HG02588 (cell line): ENCODE data around the gene SLX4.

Experiments used
- ATAC-seq: cut with Tn5 transposase; IDR thresholded peaks from one replicate; pipeline ENCODE4 v1.9.1; 2021; ENCODE audit warnings: mild to moderate bottlenecking, moderate library complexity; ENCODE audit not compliant: unreplicated experiment

The SLX4 gene

DNA sequence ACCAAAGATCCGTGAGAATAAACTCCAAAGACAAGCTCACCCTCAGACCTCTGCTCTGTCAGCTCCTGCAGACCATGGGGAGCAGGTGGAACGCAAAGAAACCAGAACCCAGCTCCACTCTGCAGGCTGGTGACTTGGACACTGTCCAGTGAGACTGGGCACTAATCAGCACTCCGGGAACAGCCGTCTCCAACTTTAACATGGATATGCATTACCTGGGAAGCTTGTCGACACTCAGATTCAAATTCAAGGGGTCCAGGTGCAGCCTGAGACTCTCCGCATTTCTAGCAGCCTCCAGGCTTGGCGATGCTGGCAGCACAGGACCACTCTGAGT lies 9.1 kb downstream of the SLX4 start:
- ATAC-seq: no peak

DNA sequence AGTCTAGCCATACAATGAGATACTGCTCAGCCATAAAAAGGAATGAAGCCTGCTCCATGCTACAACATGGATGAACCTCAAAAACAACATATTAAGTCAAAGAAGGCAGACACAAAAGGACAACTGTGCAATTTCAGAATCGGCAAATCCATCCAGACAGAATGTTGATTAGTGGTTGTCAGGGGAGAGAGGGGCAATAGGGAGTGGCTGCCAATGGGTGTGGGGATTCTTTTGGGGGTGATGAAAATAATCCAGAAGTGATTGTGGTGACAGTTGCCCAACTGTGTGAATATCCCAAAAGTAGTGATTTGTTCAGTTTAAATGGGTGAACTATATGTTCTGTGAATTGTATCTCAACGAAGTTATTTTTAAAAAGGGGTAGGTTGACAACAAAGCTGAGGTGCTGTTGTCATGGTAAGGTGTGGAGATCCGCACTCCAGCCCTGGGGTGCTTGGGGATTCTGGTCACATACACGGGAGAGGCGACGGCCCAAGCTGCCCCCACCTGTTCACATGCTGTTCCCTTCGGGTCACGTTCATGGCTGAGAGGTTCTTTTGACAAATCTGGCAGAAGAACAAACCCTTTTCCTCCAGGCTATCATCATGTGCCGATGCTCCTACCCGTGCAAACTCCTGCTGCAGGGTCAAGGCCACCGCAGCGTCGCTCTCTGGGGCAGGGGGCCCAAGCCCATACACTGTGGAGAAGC lies 9.6 kb downstream of the SLX4 start:
- ATAC-seq: no peak

DNA sequence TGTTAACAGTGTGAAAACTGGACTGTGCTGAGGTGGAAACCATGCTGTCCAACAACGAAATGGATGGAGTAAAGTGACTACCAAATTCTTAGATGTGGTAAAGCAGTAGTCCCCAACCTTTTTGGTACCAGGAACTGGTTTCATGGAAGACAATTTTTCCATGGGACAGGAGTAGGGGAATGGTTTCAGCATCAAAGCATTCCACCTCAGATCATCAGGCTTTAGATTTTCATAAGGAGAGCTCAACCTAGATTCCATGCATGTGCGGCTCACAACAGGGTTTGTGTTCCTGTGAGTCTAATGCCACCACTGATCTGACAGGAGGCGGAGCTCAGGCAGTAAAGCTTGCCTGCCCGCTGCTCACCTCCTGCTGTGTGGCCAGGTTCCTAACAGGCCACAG lies 11.5 kb downstream of the SLX4 start:
- ATAC-seq: no peak

DNA sequence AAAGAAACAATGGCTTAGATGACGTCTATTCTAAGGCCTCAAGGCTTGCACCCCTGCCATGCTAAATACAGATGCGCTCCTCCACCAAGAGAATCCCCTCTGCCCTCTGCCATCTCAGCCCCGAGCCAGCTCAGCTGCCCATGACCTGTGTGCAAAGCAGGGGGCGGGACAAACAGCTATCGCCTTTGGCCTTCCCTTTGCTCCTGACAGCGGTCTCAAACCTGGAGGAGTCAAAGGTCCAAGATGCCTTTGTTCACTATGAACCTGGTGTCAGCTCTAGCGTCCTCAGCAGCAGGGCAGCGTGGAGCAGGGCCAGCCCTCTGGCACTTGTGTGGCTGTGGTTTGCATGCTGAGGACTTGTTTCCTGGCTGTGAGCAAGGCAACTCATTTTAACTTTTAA lies 12.3 kb downstream of the SLX4 start:
- ATAC-seq: no peak

DNA sequence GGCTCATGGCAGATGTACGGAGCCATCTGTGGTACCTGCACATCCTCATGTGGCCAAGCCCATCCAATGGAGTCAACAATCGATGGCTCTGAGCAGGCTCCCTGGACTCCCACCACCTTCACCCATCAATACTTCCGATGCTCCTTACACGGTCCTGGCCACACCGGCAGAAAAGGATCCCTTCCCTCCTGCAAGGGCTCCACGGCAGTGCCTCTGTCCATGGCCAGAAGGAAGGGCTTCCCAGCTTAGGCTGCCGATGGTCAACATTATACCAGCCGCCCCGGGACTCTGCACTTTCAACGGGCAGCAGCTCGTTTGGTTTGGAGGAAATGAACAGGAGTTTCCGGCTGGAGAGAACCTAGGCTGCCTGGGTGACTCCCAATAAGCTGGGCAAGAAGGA lies 13.2 kb downstream of the SLX4 start:
- no peak for ATAC-seq

DNA sequence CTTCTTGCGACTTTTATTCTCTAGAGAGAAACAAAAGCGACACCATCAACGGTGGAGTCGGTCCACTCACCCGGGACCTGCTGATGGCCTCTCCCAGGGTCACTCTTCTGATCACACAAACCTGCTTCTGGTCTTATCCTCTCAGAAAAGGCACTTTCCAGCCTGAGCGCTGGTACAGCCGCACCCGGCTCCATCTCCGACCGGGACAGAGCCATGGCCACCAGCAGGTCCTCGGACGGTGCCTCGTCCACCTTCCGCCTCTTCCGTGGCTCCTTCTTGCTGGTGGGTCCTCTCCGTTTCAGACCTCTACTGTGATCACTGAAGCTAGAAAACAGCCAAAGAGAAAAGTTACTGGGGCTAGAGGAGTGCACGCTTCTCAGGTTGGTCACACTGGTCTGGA lies 13.7 kb downstream of the SLX4 start:
- ATAC-seq: no peak

DNA sequence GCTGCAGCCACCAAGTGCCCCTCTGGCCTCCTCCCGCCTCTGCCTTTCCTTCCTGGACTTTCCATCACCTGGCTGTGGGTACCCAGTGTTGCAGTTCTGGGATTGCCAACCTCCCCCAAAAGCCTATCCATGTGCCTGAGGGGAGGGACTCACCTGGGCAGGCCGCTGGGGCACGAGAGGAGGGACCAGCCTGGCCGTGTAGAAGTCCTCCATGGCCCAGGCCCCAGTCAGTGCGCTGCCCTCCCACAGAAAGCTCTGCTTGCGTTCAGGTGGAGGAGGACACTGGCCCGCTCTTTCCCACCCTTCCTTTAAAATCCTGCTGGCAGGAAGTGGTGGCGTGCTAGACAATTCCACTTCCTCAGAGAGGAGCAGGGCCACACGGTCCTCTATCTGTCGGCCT lies 14.2 kb downstream of the SLX4 start:
- no peak for ATAC-seq

DNA sequence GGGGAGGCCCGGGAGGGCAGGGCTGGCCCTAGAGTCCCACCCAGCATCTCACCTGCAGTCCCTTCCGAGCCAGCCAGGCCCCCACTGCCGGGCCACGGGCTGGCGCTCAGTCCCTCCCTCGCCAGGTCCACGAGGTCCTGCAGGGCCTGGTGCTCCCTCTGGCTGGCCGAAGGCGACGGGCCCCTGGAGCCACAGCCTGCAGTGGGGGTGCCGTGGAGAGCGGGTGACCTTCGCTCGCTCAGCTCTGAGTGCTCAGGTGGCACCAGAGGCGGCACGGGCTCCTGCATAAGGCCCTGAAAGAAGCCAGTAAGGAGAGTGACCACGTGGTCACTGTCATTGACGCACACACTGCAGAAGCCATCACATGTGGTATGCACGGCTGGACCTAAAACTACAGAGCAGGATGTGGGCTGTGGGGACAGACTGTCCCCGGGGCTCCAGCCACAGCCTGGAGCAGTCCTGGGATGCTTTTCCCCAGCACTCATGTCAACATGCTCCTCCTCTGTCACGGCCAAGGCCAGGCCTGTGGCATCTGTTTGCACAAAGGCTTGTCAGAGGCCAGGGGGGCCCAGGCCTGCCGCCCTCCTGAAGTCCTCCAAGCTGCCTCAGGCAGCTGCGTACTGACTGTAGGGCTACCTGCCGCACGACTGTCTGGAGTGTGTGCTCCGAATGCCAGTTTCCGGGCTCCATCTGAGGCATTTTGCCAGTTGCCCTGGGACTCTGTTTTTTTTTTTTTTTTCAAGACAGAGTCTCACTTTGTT lies 15.1 kb downstream of the SLX4 start:
- no peak for ATAC-seq

DNA sequence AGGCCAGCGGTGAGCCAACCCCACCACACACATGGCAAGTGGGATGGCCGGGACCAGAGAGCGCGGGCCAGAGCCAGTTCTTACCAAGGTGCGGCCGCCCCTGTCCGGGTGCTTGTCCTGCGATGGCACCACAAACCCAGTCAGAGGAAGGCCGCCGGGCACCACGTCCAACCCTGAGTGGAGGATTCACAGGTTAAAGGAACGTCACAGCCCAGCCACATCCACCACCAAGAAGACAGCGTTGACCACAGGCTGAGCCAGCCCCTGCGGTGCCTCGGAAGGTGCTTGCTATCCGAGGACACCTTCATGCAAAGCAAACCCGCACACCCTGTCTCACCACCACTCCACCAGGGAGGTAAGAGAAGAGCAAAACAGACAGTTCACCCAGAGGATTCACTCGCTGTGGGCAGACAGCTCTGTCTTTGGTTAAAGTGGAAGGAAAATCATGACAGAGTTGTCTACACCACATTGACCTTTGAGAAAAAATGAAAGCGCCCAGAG lies 15.8 kb downstream of the SLX4 start:
- ATAC-seq: no peak

DNA sequence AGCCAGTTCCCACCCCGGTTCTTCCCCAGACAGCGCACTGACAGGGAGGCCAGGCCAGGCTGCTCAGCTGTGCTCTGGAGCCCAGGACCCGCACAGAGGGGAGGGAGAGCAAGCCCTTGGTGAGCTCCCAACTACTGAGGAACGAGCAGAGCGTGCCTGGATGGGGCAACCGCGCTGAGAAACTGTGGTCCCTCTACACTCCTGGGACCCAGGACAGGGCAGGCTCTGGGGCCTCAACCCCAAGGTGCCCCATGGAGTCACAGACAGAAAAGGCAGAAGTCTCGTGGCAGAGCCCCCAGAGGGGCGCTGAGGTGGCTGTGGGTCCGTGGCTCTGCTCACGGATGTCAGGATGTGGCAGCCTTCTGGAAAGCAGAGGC lies 16.3 kb downstream of the SLX4 start:
- ATAC-seq: no peak

DNA sequence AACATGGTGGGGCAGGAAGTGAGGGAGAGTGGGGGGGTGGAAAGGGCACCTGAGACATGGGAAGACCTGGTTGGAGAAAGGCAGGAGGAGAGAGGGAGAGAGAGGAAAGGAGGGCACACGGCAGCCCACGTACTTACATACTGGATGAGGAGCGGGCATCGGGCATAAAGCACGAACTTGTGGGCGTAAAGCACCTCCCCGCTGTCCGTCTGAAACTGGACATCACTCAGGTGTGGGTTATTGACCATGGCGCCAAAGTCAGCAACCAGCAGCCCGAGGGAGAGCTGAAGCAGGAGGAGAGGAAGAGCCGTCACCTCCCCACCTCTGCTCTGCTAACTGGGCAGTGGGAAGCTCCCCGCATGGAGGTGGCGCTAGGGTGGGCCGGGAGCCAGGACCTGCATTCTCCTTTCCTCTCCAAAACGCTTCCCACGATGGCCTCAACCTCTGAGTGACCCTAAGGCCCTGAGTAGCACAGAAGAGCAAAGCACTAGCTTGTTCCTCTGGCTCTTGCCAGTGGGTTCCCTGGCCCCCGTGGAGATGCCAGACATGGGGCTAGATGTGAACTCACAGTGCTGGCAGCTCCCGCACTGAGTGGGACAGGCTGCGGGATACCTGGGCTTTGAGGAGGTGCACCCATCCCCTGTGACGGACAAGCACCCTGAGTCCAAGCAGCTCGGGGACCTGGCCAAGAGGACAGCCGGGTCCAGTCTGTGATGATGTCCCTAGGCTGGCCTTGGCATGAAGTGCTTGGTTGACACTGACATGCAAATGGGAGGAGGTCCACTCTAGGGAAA lies 16.9 kb downstream of the SLX4 start:
- no peak for ATAC-seq

DNA sequence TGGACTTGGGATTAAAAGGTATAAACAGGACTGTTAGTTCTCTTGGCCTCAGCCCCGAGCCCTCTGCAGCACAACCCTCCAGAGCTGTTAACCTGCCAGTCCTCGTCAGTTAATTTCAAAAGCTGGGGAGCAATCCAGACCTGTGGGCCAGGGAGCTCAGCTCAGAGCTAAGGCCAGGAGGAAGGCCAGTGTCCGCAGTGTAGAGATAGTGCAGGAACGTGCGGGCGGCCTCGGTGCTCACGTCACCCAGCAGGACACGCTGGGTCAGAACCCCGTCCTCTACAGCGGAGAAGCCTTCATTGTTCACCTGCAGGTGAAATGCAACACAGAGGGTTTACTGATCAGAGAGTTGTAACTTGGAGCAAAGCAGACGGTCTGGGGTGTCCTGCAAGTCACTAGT lies 18.8 kb downstream of the SLX4 start:
- ATAC-seq: no peak

DNA sequence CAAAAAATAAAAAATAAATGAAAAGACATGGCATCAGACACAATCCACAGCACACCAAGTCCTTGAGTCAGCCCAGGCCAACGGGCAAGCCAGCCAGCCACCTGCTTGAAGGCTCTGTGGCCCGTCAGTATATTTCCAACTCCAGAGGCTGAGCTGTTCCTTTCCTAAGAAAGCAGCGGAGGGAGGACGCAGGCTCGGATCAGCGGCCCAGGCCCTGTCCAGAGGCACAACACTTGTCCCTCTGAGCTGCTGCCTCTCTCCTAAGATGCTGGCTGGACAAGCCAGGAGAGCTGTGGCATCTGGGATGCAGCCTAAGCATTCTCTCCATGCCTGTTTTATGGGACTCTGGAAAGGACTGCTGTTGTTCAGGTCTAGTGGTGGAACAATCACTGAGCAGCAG lies 19.4 kb downstream of the SLX4 start:
- ATAC-seq: no peak

DNA sequence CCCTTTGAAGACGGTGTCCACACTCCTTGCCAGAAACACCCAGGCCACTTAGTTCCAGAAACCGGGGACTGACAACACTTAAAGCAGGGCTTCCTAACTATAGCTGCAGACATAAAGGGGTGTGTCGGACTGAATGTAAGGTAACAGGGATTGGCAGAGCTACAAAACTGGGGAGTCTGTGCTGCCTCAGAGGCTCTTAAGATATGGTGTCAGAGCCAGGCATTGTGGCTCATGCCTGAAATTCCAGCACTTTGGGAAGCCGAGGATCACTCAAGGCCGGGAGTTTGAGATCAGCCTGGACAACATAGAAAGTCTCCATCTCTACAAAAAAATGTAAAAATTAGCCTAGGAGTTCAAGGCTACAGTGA lies 20.0 kb downstream of the SLX4 start:
- no peak for ATAC-seq

DNA sequence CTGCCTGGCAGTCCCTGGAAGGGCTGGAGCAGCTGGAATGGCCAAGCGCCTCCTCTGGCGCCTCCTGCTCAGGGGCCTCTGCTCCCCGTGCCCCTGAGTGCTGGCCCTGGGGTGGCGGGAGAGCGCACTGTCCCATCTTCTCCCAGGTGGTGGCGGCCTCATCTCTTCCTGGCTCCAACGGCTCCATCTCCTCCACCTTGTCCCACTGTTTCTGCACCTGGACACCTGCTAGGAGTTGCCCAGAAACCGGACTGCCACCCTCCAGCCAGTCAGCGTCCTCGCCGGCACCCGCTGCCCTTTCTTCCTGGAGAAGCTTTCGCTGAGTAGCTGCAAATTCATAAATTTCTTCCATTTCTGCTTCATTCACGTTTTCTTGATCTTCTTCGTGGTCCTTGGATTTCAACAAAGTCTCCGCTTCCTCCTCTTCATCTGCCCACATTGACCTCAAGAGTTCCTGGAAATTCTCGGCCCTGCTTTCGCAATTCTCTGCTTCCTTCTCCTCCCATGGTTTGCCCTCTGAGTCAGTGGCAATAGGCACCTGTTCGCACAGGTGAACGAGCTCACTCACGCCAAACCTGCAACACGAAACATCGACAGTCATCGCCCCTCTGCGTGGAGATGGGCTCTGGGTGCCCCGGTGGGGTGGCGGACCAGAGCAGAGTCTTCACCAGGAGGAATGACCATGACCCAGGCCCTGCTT lies 20.5 kb downstream of the SLX4 start:
- ATAC-seq: no peak

DNA sequence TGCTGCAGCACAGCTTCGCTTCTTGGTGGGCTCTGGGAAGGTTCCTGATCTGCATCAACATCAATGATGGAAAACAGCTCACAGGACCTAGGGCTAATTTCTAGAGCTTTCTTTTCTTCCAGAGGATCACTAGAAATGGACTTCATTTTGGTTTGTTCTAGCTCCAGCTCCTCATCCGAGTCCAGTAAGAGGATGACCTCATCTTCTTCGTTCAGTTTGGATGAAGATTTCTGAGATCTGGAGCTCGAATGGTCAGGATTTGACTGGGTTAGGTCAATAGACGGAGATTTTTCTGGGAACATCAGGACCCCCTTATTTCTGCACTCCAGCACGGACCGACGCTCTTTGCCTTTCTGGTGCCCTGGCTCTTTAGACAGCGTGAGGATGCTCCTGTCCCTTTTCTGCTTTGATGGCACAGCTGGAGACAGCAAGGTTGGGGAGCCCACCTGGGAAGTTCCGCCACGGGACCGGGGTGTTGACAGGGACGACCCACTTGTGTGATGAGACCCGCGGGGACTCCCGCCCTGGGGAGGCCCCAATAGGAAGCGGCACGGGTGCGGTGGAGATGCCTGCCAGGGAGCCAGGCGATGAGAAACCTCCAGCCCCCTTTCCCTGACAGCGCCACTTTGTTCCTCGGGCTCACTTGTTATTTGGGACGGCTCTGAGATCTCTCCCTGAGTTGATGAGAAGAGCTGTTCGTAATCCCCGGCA lies 21.3 kb downstream of the SLX4 start:
- no peak for ATAC-seq

DNA sequence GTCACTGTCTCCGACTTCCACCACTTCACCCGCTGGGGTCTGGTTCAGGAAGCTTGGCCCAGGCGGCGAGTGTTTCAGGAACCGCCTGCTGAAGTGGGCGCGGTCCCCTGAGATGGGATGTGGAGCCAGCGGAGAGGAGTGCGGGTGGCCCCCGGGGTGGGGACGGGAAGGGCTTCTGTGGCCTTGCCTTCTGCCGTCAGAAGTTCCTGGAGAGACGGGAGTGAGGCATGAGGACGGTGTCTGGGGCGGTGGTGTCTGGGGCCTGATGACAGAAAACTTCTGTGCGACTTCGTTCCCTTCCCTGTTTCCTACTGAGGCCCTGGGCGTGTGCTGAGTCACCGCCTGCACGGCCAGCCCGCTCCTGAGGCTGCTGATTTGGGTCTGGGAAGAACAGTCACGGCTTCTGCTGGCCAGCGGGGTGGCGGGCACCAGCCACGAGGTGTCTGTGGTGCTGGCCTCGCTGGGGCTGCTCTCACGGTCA lies 21.9 kb downstream of the SLX4 start:
- no peak for ATAC-seq

DNA sequence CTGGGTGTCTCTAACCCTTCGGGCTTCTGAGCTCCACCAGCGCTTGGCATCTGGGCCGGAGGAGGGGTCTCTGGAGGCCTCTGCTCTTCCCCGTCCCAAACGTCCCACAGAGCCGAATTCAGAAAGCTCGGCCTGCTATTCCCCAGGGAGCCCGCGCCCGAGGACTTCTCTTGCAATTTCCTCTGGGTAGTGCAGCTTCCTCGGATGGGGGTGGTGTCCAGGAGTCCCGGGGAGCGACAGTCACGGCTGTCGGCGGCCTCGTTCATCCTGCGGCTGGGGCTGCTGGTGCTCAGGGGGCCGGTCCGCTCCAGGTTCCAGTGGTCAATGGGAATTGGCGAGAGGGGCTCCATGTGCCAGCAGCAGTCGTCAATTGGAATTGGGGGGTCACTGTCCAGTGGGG lies 22.4 kb downstream of the SLX4 start:
- ATAC-seq: no peak

DNA sequence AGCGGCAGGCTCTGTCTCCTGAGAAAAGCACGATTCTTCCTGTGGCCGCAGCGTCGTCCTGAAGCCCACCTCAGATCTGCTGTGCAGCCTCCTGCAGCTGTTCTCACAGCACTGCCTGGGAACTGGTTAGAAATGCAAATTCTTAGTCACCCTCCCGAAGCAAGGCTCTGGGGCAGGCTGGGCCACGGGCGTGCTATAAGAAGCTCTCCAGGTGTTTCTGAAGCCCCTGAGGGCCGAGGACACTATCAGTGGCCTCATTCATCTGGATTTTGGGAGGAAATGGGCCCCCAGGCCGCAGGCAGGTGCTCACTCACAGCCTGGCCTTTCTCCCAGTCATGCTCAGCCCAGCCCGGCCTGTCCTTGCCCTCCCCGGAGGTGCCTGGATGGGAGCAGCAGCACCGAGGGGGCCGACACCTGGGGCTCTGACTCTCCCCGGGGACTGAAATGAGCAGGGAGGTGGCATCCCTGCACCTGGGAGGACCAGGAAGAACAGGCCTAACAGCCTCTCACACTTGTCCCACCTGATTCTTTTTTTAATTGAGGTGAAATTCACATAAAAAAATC lies 23.8 kb downstream of the SLX4 start:
- ATAC-seq: no peak

DNA sequence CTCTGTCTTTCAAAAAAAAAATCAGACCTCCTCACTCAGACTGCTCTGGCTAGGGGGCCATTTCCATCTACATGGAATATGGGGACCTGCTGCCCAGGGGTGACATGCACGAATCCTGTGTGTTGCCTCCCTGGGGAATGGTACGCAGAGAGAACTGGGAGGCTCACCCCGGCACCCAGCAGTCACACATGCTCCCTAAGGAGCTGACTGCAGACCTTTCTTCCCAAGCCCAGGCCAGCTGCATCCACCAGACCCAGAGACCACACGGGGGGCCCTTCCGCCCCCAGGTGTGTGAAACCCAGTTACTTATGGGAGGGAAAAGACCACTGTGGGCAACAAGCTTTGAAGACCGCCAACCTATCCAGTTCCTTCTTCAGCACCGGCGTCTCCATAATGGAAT lies 27.0 kb downstream of the SLX4 start:
- ATAC-seq: no peak
